ENCODE measurements around the gene IL6R. TPM values are rescaled to one million over a fixed set of nuclear protein-coding genes. Genes with fewer than 3 reads are reported as not detected.

The IL6R gene
- total and polyA plus RNA-seq, 2 of the 4 experiments (the other 2 are of a cell fraction): 5.3 to 9.5 TPM

DNA sequence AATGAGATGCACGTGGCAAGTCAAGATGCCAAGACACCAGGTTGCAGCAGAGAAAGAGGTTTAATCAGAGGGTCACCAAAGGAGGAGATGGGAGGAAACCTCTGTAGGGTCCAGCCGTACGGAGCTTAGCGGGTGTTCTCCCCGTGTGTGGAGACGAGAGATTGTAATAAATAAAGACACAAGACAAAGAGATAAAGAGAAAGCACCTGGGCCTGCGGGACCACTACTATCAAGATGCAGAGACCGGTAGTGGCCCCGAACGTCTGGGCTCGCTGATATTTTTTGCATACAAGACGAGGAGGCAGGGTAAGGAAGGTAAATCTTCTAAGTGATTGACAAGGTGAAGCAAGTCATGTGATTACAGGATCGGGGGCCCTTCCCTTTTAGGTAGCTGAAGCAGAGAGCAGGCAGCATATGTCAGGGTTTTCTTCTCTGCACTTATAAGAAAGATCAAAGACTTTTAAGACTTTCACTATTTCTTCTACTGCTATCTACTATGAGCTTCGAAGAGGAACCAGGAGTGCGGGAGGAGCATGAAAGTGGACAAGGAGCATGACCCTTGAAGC lies 55.6 kb downstream of the IL6R start:
- Histone ChIP-seq H4K8ac (ENCODE audit: low read depth in 2 of 2, low read length in 2 of 2) (no peak overlapping the region), H3K56ac (ENCODE audit: extremely low read depth, insufficient read depth, low read length) (no peak overlapping the region), H3K4me1 (ENCODE audit: control insufficient read depth, insufficient read depth, low read length) (peaks cover 8% of the 10 kb centered on the region), H3K14ac (replicated peaks; ENCODE audit: low read depth, low read length) (no peak overlapping the region), H2AK9ac (replicated peaks; ENCODE audit: low read depth, low read length, poor library complexity) (no peak overlapping the region), H3K4me2 (ENCODE audit: low read depth, low read length) (no peak overlapping the region), H4K91ac (ENCODE audit: insufficient read depth, low read depth, low read length) (no peak overlapping the region), H2BK15ac (ENCODE audit: low read depth, low read length) (no peak overlapping the region; the same call in 2 of the 3 replicates), H2BK120ac (ENCODE audit: low read depth, low read length) (no peak overlapping the region), H2BK20ac (ENCODE audit: low read depth, low read length) (no peak overlapping the region), H4K5ac (ENCODE audit: low read depth, low read length) (no peak overlapping the region), H2AFZ (replicated peaks; ENCODE audit: low read length, poor library complexity) (no peak overlapping the region), H3K9me1 (ENCODE audit: insufficient read depth, low read length) (peaks cover 9% of the 10 kb centered on the region), H4K20me1 (ENCODE audit: insufficient read depth, low read length) (no peaks in the 10 kb centered on the region), H3K23ac (ENCODE audit: low read depth, low read length) (no peak overlapping the region), H3K79me1 (ENCODE audit: low read depth in 1 of 2, low read length in 2 of 2) (no peaks in the 10 kb centered on the region), H2BK5ac (ENCODE audit: low read depth, low read length, poor library complexity, severe bottlenecking) (no peak overlapping the region), H3K36me3 (ENCODE audit: control insufficient read depth, insufficient read depth, low read length) (peaks cover 26% of the 10 kb centered on the region), H3K9ac (ENCODE audit: low read depth, low read length) (no peak overlapping the region), H3K9me3 (ENCODE audit: control insufficient read depth, insufficient read depth, low read length) (no peaks in the 10 kb centered on the region; the same call in 1 of the 2 replicates), H3K27me3 (ENCODE audit: control insufficient read depth, insufficient read depth, low read length) (no peaks in the 10 kb centered on the region), H3K27ac (ENCODE audit: insufficient read depth, low read length) (no peak overlapping the region), H3K4ac (ENCODE audit: low read depth, low read length) (no peak overlapping the region), H3K4me3 (ENCODE audit: insufficient read depth, low read depth, low read length) (no peak overlapping the region), H3K18ac (ENCODE audit: low read depth, low read length) (no peak overlapping the region), H2AK5ac (ENCODE audit: low read depth, low read length) (peak overlapping the region; percentile 47; the same call in 1 of the 2 replicates)
- ChIA-PET POLR2A (ENCODE audit: unreplicated experiment) (no interaction called here), CTCF (interaction anchor here (0.6 to 1.3 kb wide), 2 partner anchors 107 to 536 kb away, joined by 3 to 5 read pairs; no protein-coding TSS in a partner anchor)
- ATAC-seq (ENCODE audit: low read depth) (no peak), DNase-seq (no peak)
- TF ChIP-seq, protein P1, sequence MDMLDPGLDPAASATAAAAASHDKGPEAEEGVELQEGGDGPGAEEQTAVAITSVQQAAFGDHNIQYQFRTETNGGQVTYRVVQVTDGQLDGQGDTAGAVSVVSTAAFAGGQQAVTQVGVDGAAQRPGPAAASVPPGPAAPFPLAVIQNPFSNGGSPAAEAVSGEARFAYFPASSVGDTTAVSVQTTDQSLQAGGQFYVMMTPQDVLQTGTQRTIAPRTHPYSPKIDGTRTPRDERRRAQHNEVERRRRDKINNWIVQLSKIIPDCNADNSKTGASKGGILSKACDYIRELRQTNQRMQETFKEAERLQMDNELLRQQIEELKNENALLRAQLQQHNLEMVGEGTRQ (IDR thresholded peaks at IDR 0.05; ENCODE audit: low read depth, low read length): no peak
- no peak for TF ChIP-seq MXI1 (IDR thresholded peaks at IDR 0.05; ENCODE audit: borderline replicate concordance, low read depth, low read length)
- TF ChIP-seq NFE2L2 (IDR thresholded peaks at IDR 0.05; ENCODE audit: low read depth, low read length): no peak
- no peak for TF ChIP-seq BHLHE40 (IDR thresholded peaks at IDR 0.05; ENCODE audit: low read depth, low read length)
- no peak for TF ChIP-seq POLR2A (IDR thresholded peaks at IDR 0.05; ENCODE audit: low read depth, low read length)
- no peak for TF ChIP-seq CEBPB (IDR thresholded peaks at IDR 0.05; ENCODE audit: low read depth, low read length)
- no peak for TF ChIP-seq MAFK (IDR thresholded peaks at IDR 0.05; ENCODE audit: low read depth, low read length)
- no peak for TF ChIP-seq SMC3 (IDR thresholded peaks at IDR 0.05; ENCODE audit: low read depth, low read length)
- TF ChIP-seq RCOR1 (IDR thresholded peaks at IDR 0.05; ENCODE audit: insufficient replicate concordance, low read length): no peak
- no peak for TF ChIP-seq MAZ (IDR thresholded peaks at IDR 0.05; ENCODE audit: borderline replicate concordance, low read depth, low read length)
- TF ChIP-seq, protein P2, sequence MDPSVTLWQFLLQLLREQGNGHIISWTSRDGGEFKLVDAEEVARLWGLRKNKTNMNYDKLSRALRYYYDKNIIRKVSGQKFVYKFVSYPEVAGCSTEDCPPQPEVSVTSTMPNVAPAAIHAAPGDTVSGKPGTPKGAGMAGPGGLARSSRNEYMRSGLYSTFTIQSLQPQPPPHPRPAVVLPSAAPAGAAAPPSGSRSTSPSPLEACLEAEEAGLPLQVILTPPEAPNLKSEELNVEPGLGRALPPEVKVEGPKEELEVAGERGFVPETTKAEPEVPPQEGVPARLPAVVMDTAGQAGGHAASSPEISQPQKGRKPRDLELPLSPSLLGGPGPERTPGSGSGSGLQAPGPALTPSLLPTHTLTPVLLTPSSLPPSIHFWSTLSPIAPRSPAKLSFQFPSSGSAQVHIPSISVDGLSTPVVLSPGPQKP (IDR thresholded peaks at IDR 0.05; ENCODE audit: borderline replicate concordance, low read depth, low read length): no peak
- no peak for TF ChIP-seq RAD21 (IDR thresholded peaks at IDR 0.05; ENCODE audit: low read length)
- no peak for TF ChIP-seq CHD1 (IDR thresholded peaks at IDR 0.05; ENCODE audit: low read depth, low read length)
- intact Hi-C loops (cut with micrococcal nuclease): loop anchor here (5.0 kb wide), 1 partner anchor 53 kb away; the partner anchor contains the start of gene IL6R
- in situ Hi-C loops (cut with MboI; ENCODE audit: low sequenced_read_pairs): no loop called here
- dilution Hi-C loops (cut with HindIII; ENCODE audit: low sequenced_read_pairs, unreplicated experiment): no loop called here
- BruUV-seq (replicated peaks): no TSS peak
- WGBS, 2 experiments (ENCODE audit: extremely low coverage in 2 of 2, insufficient read length in 1 of 2): 76% methylated on average over 5 of the region's 15 CpGs; no CpG with 5 or more reads in 1 of the 2 experiments

Measured in IMR-90 (cell line).